Muscle layer of colon (tissue), 2 donors: ENCODE data around the gene ADAP2.

ENCODE experiments used
- H3K27ac ChIP-seq: one replicate; pipeline ENCODE4 v1.7.0; 2013; ENCODE audit warnings: low read depth, mild to moderate bottlenecking, low read length, moderate library complexity
- H3K27me3 ChIP-seq, 2 donors: one replicate each; pipeline ENCODE4 v1.7.0; 2013; ENCODE audit warnings: low read length in 2 of 2, mild to moderate bottlenecking in 2 of 2; ENCODE audit not compliant: insufficient read depth in 2 of 2, control insufficient read depth in 1 of 2
- H3K36me3 ChIP-seq: one replicate; pipeline ENCODE4 v1.7.0; 2013; ENCODE audit warnings: mild to moderate bottlenecking, low read length; ENCODE audit not compliant: insufficient read depth
- H3K4me1 ChIP-seq: one replicate; pipeline ENCODE4 v1.7.0; 2013; ENCODE audit warnings: mild to moderate bottlenecking, low read length; ENCODE audit not compliant: insufficient read depth
- H3K4me3 ChIP-seq, 2 donors: one replicate each; pipeline ENCODE4 v1.7.0; 2013; ENCODE audit warnings: low read length in 2 of 2, low read depth in 1 of 2, mild to moderate bottlenecking in 1 of 2, moderate library complexity in 1 of 2
- H3K9ac ChIP-seq: one replicate; pipeline ENCODE4 v1.7.0; 2013; ENCODE audit warnings: low read length
- H3K9me3 ChIP-seq: one replicate; pipeline ENCODE4 v1.7.0; 2013; ENCODE audit warnings: mild to moderate bottlenecking, low read length
- donor health status: abdominal sarcoma.
- donor health status: Adenocarcinoma of cecum.

ADAP2 gene

DNA sequence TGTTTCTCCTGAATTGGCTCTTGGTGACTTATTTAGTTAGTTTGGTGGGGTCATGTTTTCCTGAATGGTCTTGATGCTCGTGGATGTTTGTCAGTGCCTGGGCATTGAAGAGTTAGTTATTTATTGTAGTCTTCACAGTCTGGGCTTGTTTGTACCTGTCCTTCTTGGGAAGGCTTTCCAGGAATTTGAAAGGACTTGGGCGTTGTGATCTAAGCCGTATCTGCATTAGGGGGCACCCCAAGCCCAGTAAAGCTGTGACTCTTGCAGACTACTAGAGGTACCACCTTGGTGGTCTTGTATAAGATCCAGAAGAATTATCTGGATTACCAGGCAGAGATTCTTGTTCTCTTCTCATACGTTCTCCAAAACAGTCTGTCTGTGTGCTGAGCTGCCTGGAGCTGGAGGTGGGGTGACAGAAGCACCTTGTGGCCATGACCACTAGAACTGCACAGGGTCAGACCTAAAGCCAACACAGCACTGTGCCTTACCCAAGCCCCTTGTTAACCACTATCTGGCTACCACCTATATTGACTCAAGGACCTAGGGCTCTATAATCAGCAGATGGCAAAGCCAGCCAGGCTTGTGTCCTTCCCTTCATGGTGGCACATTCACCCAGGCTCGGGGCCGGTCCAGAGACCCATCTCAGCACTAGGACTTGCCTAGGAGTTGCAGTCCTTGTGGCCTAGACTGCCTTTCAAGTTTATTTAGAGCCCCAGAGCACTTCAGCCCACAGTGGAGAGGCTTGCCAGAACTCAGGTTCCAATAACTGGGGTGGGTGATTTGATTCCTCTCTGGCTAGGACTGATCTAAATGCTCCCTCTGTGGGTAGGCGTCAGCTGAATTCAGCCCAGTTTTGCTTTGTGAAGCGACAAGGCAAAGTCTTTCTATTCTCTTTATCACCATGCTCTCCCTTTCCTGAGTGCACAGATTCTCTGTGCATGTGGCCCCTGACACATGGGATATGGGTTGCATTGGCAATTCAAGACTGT, 60.1 kb downstream of the ADAP2 start:
- Histone ChIP-seq H3K4me1 (no peaks in the 10 kb centered on the region), H3K4me3 (no peak overlapping the region), H3K9ac (no peak overlapping the region), H3K36me3 (peaks cover 13% of the 10 kb centered on the region), H3K9me3 (no peaks in the 10 kb centered on the region), H3K27me3 (no peaks in the 10 kb centered on the region), H3K27ac (no peak overlapping the region)

DNA sequence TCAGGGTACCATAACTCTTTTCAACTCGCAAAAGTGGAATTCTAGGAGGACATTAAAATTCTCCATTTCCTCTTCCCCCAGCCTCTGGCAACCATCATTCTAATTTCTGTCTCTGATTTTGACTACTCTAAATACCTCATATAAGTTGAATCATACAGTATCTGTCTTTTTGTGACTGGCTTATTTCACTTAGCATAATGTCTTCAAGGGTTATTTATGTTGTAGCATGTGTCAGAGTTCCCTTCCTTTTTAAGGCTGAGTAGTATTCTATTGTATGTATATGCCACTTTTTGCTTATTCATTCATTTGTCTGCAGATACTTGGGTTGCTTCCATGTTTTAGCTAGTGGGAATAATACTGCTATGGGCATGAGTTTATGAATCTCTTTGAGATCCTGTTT, 61.1 kb downstream of the ADAP2 start:
- H3K9ac ChIP-seq, result no peak overlapping the region
- H3K27ac ChIP-seq, result no peak overlapping the region
- H3K4me1 ChIP-seq, result no peaks in the 10 kb centered on the region
- H3K36me3 ChIP-seq, result peaks cover 13% of the 10 kb centered on the region
- H3K4me3 ChIP-seq, result no peak overlapping the region
- no peaks in the 10 kb centered on the region for H3K9me3 ChIP-seq
- no peaks in the 10 kb centered on the region for H3K27me3 ChIP-seq

GRCh38 chr17:30990458-30990857, 68.7 kb downstream of the ADAP2 start:
- Histone ChIP-seq H3K27ac (no peak overlapping the region), H3K36me3 (peaks cover 12% of the 10 kb centered on the region), H3K9me3 (no peaks in the 10 kb centered on the region), H3K4me1 (no peaks in the 10 kb centered on the region), H3K27me3 (no peaks in the 10 kb centered on the region), H3K9ac (no peak overlapping the region), H3K4me3 (no peak overlapping the region)

- Histone ChIP-seq H3K9me3 (no peaks in the 10 kb centered on the region), H3K4me3 (no peak overlapping the region), H3K9ac (no peak overlapping the region), H3K4me1 (no peaks in the 10 kb centered on the region), H3K27me3 (no peaks in the 10 kb centered on the region), H3K36me3 (peaks cover 20% of the 10 kb centered on the region), H3K27ac (no peak overlapping the region)
Observed at GRCh38 chr17:30992551-30992950, 70.8 kb downstream of the ADAP2 start.

GRCh38 chr17:30995347-30995746, 73.6 kb downstream of the ADAP2 start:
- H3K9ac ChIP-seq, result no peak overlapping the region
- H3K4me1 ChIP-seq, result no peaks in the 10 kb centered on the region
- H3K27ac ChIP-seq, result no peak overlapping the region
- H3K4me3 ChIP-seq, result no peak overlapping the region
- peaks cover 34% of the 10 kb centered on the region for H3K36me3 ChIP-seq
- no peaks in the 10 kb centered on the region for H3K27me3 ChIP-seq
- H3K9me3 ChIP-seq, result no peaks in the 10 kb centered on the region

- H3K36me3 ChIP-seq, result peaks cover 34% of the 10 kb centered on the region
- no peak overlapping the region for H3K9ac ChIP-seq
- H3K27ac ChIP-seq, result no peak overlapping the region
- no peaks in the 10 kb centered on the region for H3K9me3 ChIP-seq
- H3K4me1 ChIP-seq, result no peaks in the 10 kb centered on the region
- H3K4me3 ChIP-seq, result no peak overlapping the region
- no peaks in the 10 kb centered on the region for H3K27me3 ChIP-seq
Observed at GRCh38 chr17:30996486-30996885, 74.7 kb downstream of the ADAP2 start.

DNA sequence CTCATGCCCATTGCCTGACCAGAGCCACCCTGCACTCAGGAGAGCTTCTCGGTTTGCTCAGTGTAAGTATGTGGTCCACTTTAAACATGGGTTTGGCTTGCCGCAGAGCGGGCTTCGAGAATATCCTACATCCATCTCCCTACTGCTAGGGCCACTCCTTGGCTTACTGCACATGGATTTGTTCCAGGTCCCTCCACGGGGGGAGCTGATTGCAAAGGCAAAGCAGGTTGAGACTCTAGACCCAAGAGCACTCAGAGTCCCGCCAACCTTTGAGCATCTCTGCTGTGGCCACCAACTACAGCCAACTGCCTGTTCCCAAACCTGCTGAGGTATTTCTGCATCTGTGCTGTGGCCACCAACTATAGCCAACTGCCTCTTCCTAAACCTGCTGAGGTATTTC, 75.5 kb downstream of the ADAP2 start:
- H3K4me1 ChIP-seq, result no peaks in the 10 kb centered on the region
- H3K9ac ChIP-seq, result no peak overlapping the region
- peaks cover 39% of the 10 kb centered on the region for H3K36me3 ChIP-seq
- no peaks in the 10 kb centered on the region for H3K9me3 ChIP-seq
- H3K27ac ChIP-seq, result no peak overlapping the region
- no peaks in the 10 kb centered on the region for H3K27me3 ChIP-seq
- H3K4me3 ChIP-seq, result no peak overlapping the region

GRCh38 chr17:30997842-30998241, 76.1 kb downstream of the ADAP2 start:
- Histone ChIP-seq H3K4me3 (no peak overlapping the region), H3K27me3 (no peaks in the 10 kb centered on the region), H3K9ac (no peak overlapping the region), H3K27ac (no peak overlapping the region), H3K9me3 (no peaks in the 10 kb centered on the region), H3K36me3 (peaks cover 39% of the 10 kb centered on the region), H3K4me1 (no peaks in the 10 kb centered on the region)

- no peaks in the 10 kb centered on the region for H3K27me3 ChIP-seq
- H3K27ac ChIP-seq, result no peak overlapping the region
- H3K36me3 ChIP-seq, result peaks cover 28% of the 10 kb centered on the region
- no peak overlapping the region for H3K9ac ChIP-seq
- H3K4me1 ChIP-seq, result no peaks in the 10 kb centered on the region
- H3K9me3 ChIP-seq, result no peaks in the 10 kb centered on the region
- H3K4me3 ChIP-seq, result no peak overlapping the region
Observed at GRCh38 chr17:31002047-31002446, 80.3 kb downstream of the ADAP2 start.

GRCh38 chr17:31003225-31003866, 81.6 kb downstream of the ADAP2 start:
- H3K9ac ChIP-seq, result no peak overlapping the region
- H3K9me3 ChIP-seq, result no peaks in the 10 kb centered on the region
- H3K27me3 ChIP-seq, result no peaks in the 10 kb centered on the region
- H3K36me3 ChIP-seq, result peaks cover 19% of the 10 kb centered on the region
- H3K4me1 ChIP-seq, result no peaks in the 10 kb centered on the region
- H3K4me3 ChIP-seq, result no peak overlapping the region
- no peak overlapping the region for H3K27ac ChIP-seq

GRCh38 chr17:31004160-31004559, 82.4 kb downstream of the ADAP2 start:
- H3K27ac ChIP-seq, result no peak overlapping the region
- no peaks in the 10 kb centered on the region for H3K27me3 ChIP-seq
- no peak overlapping the region for H3K9ac ChIP-seq
- no peaks in the 10 kb centered on the region for H3K9me3 ChIP-seq
- peaks cover 11% of the 10 kb centered on the region for H3K36me3 ChIP-seq
- no peak overlapping the region for H3K4me3 ChIP-seq
- H3K4me1 ChIP-seq, result no peaks in the 10 kb centered on the region
